ENCODE data around the gene SNCA. TPM values are rescaled to one million over a fixed set of nuclear protein-coding genes. Genes with fewer than 3 reads are reported as not detected.

Gene SNCA
- total and polyA plus RNA-seq, 2 of the 8 experiments (the other 6 are each of a cell fraction or from before 2014, with no cell fraction given) = 8.5 to 16.8 TPM

- TF ChIP-seq CHD7 (IDR thresholded peaks at IDR 0.05; ENCODE audit: insufficient replicate concordance, low read length) = no peak
- no peak for TF ChIP-seq E2F6 (IDR thresholded peaks at IDR 0.05)
- no peak for TF ChIP-seq EP300 (IDR thresholded peaks at IDR 0.05; ENCODE audit: borderline replicate concordance in 1 of 2, low read depth in 2 of 2, low read length in 2 of 2)
- no peak for TF ChIP-seq SP4 (IDR thresholded peaks at IDR 0.05; ENCODE audit: low read length)
Measured at GRCh38 chr4:89820010-89820409, 17.0 kb downstream of the SNCA start (continued).
